WTC11 (cell line): ENCODE results near the gene HAUS5.

ENCODE experiments used
- CTCF ChIP-seq: fragments of 200-600 bp; IDR thresholded peaks from 2 replicates; pipeline ENCODE4 v1.8.0; 2022; ENCODE audit warnings: antibody characterized with exemption
- E2F5 ChIP-seq: sonication (generic); formaldehyde crosslinking; IDR thresholded peaks from 2 replicates; pipeline ENCODE4 v1.8.1; 2022; ENCODE audit warnings: mild to moderate bottlenecking, moderate library complexity, missing genetic modification reagents
- MLX ChIP-seq: sonication (generic); formaldehyde crosslinking; IDR thresholded peaks from 2 replicates; pipeline ENCODE4 v1.8.1; 2023; ENCODE audit warnings: mild to moderate bottlenecking, missing genetic modification reagents, moderate library complexity
- SMAD3 ChIP-seq: sonication (generic); formaldehyde crosslinking; IDR thresholded peaks from 2 replicates; pipeline ENCODE4 v1.8.0; 2022; ENCODE audit warnings: missing genetic modification reagents, mild to moderate bottlenecking, borderline replicate concordance
- STAT6 ChIP-seq: sonication (generic); formaldehyde crosslinking; conservative IDR thresholded peaks from 2 replicates; pipeline ENCODE4 v1.8.1; 2023; ENCODE audit warnings: mild to moderate bottlenecking, low read depth, missing genetic modification reagents, moderate library complexity
- TCF7 ChIP-seq: sonication (generic); formaldehyde crosslinking; IDR thresholded peaks from 2 replicates; pipeline ENCODE4 v1.8.0; 2022; ENCODE audit warnings: mild to moderate bottlenecking, low read depth, missing genetic modification reagents, moderate library complexity
- ZNF121 ChIP-seq: sonication (generic); formaldehyde crosslinking; IDR thresholded peaks from 2 replicates; pipeline ENCODE4 v1.8.0; 2023; ENCODE audit warnings: missing genetic modification reagents
- ZNF232 ChIP-seq: sonication (generic); formaldehyde crosslinking; IDR thresholded peaks from 2 replicates; pipeline ENCODE4 v1.8.0; 2022; ENCODE audit warnings: mild to moderate bottlenecking, missing genetic modification reagents
- ZNF263 ChIP-seq: sonication (generic); formaldehyde crosslinking; IDR thresholded peaks from 2 replicates; pipeline ENCODE4 v1.8.1; 2022; ENCODE audit warnings: low read depth, mild to moderate bottlenecking, moderate library complexity, missing genetic modification reagents

- TF ChIP-seq MLX (CRISPR knock-in tag) (no peak), CTCF (no peak), SMAD3 (CRISPR knock-in tag) (no peak), STAT6 (CRISPR knock-in tag) (no peak), ZNF121 (CRISPR knock-in tag) (no peak), TCF7 (CRISPR knock-in tag) (no peak), ZNF232 (CRISPR knock-in tag) (no peak), E2F5 (CRISPR knock-in tag) (no peak), ZNF263 (CRISPR knock-in tag) (no peak)
Measured at GRCh38 chr19:35585848-35586247, 26.7 kb upstream of the HAUS5 start, which contains the start of gene PMIS2.
